Activated CD8-positive, alpha-beta memory T cell treated with anti-CD3 and anti-CD28 coated beads, Interleukin-2, amount 50 U/mL, for 4 hours (primary cell): ENCODE measurements around the gene C1QTNF5.

Source experiments
- DNase-seq: peaks from one replicate; pipeline ENCODE4 v3.0.0-alpha.2; 2020

Gene C1QTNF5

DNA sequence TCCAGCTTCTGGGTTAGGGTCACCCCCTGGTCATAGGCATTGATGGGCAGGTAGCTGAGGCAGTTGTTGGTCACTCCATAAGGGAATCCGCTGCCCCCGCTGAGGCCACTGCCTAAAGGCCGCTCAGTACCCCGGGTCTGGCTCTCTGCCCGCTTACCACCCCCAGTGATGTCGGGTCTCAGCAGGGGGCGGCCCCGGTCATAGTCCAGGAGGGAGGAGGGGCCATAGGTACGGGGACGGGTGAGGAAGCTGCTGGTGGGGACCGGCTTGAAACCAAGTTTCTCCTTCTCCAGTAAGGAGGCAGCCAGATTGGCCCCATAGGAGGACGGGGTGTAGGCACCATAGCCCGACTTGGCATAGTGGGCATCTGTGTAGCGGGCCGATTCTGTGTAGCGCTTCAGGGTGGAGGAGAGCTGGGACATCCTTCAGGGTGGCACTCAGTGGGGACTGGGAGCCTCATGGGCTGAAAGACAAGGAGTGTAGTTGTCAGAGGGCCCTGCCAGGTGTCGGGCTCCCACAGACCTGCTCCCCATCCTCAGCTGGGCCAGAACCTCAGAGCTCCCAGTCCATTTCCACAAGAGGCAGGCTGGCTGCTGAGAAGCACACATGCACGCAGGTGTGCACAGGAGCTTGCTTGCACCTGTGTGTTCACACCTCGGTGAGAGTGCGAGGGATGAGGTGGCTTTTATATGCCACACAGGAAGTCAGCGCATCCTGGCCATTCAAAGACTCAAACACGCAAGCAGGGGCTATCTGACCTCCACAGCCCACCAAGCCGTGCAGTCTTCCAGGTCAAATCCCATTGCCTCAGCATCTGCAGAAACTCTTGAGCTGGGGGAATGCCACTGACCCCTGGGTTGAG, 32.6 kb upstream of the C1QTNF5 start:
- no peak for DNase-seq

DNA sequence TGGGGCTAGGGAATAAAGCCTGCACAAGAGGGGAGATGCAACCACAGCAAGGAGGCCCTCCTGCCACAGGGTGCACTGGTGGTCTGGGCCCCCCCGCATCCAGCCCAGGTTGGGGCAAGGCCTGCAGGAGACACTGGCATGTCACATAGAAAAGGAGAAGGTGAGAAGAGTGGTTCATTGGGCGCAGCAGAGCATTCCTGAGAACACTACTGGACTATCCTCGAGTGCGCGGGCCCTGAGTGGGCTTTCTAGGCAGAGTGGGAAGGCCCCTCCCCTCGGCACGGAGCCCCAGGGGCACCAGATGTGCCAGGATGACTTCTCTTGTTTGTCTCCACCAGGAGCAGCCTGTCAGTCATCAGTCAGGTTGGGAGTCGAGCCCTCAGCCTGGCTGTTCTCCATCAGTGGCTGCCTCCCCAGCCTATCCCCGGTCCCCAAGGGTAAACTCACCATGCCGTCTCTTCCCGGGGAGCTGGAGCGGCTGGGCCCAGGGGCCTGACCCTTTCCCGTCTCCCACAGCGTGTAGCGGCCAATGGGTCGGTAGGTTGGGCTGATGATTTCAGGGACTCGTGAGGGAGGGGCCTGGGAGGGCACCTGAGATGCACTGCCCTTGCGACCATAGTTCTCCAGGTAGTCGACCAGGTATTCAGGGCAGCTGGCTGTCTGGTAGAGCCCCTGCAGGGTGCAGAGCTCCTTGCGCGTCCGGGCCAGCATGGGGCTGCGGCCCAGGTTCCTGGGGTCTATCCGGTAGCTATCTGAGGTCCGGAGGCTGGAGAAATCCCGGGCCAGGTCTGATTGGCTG, 31.8 kb upstream of the C1QTNF5 start:
- DNase-seq = no peak

DNA sequence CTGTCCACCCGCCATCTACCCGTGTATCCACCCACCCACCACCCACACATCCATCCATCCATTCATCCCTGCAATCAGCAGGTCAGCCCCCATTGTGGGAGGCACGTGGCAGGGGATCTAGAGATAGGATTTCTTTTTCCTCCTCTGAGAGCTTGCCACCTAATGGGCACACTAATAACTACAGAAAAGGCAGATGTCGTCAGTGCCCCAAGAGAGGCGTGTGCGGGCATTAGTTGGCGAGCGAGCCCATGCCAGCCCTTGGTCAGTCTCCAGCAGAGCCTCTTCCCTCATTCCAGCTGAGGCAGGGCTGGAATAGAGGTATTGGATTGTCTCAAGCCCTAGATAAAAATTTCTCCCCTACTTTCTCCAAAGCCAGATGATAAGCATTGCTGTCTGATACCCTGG, 31.1 kb upstream of the C1QTNF5 start:
- DNase-seq = no peak

DNA sequence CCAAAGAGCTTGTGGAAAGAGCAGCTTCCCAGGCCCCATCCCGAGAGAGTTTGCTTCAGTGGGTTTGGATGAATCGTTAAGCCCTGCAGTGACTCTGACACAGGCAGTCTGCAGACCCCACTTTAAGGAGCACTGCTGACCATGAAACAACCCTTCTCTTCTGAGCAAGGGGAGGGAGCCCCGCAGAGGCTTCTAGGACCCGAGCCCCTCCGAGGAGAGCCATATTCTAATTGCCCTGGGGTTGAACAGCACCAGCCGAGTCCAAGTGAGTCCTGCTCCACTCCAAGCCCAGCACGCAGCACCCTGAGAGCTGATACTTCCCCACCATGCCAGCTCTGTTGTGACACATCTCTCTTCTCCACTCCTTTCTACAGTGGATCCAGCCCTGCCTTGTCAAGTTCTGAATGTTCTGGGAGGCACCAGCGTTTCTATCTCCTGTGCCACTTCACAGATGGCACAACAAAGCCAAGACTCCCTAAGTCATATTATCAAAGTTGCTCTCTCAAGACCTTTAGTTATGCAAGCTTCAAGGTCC, 30.5 kb upstream of the C1QTNF5 start:
- no peak for DNase-seq

DNA sequence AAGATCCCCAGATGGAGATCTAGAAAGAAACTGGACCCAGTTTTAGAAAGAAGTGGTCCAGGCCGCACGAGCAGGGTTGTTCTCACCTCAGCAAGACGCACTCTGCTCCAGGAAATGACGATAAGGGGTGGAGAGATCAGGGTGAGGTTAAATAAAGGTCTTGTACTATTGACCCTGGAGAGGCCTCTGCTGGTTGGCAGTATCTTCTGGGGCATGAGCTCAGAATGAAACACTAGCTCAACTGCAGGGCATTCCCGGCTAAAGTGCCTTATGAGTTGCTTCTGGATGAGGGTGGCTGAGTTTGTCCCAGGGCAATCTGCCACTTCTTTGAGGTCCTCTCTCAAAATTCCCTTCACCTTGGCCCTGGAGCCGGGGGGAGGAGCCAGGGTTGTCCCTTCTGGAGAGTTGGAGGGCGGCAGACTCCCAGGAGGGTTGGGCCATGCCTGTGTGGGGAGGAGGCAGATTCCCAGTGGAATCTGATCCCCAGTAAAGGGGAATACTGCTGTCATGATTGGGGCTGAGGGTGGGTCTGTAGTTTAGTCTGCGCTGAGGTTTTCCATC, 29.9 kb upstream of the C1QTNF5 start:
- DNase-seq = no peak

DNA sequence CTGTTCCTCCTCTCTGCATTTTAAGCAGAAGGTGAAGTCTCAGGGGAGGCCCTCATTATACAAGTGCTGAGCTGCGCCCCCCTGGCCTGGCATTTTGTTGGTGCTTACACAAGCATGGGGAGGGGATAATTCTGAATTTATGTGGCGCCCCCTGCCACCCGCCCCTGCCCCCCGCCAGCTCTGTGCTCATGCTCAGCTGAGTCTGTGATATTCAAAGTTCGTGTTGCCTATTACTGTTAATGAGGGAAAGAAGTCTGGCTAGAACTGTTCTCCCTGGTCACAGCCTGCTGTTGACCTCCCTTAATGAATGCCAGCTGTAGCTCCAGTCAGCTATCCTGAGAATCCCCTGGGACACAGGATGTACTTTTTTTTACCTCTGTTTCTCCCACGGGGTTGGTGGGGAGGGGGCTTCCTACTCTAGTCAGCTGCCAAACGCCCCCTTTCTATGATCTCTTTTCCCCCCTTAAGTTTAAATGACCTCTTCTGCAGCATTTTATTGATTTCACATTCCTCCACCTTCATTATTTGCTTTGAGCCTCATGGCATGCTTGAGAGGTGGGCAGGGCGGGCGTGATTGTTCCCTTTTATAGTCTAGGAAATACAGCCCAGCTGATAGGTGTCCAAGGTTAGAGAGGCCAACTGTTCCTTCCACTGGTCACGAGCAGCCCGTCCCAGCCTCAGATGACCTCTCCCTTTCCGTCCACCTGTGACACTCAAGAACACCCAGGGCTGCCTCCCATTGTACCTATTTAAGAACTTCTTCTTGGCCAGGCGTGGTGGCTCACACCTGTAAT, 28.6 kb upstream of the C1QTNF5 start:
- no peak for DNase-seq

DNA sequence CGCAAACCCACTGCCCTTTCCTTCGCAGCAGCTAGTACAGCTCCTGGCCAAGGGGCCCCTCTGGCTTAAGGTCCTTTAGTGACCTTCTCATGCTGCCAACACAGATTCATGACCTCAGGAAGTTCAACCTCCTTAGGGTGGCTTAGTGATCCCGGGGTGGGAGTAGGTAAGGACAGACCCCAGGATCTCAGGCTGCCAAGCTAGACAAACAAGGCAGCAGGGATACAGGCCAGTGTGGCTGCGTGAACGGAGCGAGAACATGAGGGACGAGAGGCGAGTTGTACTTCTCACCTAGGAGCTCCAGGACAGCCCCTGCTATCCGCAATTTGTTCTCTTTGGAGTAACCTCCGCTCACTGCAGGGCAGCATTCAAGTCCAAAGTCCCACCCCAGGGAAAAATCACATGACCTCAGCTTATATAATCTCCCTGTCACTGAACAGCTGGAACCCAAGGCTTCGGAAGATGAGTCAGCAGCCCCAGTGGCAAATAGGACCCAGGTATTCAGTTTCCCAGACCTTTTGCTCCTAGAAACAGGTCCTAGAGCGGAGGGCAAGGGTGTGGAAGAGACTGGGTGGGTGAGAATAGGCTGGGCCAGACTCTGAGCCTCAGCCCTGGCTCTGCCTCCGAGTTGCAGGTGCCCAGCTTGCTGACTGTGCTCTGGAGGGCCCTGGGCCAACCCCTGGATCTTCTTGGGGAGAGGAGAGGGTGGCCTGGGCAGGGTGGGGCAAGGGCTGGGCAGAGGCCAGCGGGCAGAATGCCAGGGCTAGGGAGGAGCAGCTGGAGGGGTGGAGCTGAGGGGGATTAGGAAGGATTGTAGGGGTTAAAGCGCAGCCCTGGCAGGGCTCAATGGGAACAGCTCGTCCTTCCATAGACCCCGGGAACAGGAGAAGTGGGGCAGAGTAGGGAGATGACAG, 27.7 kb upstream of the C1QTNF5 start:
- no peak for DNase-seq

DNA sequence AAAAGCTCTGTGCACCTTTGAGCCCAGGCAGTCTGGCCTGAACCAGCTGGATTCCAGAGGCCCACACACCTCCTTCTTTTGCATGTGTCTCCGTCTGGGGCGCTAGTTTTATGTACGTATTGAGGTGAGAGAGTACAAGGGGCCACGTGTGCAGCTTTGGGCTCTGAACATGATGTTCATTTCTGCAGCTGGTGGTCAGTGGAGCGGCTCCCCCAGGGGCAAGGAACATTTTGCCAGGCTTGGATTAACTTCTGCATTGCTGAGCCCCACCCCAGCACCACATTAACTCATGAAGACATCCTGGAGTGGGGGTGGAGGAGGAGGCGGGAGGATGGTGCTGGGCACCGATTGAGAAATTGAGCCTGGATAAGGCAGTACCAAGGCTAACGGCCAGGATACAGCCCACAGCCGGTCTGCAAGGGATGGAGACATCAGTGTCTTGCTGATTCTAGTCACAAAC, 27.0 kb upstream of the C1QTNF5 start:
- no peak for DNase-seq

DNA sequence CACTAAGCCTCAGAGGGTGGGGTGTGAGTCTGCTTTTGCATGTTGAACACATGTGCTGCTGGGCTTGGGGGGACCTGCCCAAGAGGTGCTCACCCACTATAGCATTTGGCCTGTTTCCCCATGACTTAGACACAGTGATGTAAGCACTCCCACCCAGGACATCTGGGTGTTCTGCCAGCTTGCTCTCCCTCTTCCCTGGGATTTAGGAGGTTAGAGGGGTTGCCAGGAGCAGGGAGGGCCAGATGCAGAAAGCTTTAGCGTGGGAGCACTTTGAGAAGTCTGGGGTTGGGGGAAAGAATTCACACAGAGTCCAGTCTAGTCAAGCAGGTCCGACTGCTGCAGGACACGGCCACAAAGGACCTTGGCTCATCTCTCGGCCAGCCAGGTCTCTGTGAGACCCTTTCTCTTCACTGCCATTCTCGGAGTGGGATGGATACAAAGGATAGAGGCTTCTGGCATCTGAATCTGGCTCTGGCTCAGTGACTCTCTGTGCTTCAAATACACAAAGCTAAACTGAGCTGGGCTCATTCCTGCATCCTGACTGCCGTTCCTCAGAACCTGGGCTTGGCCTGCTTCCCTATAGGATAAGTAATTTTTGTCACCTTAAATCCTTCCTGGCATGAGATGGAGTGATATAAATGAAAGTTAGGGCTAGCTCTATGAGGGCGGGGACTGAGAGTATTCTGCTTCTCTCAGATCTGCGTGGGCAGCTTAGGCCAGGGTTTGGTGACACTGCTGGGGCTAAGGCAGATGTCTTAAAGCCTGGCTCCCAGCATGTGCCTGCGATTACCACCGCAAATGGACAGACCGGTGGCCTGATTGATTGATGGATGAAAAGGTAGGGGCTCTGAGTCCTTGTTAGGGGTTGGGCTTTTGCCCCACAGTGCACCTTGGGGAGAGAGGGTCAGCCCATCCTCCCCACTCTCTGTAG, 26.3 kb upstream of the C1QTNF5 start:
- DNase-seq = no peak

DNA sequence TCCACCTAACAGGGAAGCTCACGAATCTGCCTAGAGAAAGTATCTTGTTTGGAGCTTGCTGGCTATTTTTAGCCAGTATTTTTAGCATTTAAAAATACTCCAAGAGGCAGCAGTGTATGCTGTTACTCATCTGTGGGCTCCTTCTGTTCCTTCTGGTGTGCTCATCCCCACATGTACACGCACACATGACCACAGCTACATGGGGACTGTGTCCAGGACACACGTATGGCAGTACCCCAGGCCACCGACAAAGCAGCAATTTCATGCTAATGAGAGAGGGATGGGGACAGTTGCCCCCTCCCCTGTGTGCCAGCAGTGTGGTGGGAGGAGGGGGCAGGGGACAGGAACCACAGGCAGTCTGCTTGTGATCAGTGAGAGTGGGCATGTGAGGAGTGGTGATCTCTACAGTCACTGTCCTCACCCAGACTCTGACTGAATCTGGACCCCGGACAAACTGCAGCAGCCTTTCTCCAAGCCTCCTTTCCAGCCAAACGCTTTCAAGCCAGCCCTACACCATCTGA, 24.4 kb upstream of the C1QTNF5 start:
- no peak for DNase-seq

DNA sequence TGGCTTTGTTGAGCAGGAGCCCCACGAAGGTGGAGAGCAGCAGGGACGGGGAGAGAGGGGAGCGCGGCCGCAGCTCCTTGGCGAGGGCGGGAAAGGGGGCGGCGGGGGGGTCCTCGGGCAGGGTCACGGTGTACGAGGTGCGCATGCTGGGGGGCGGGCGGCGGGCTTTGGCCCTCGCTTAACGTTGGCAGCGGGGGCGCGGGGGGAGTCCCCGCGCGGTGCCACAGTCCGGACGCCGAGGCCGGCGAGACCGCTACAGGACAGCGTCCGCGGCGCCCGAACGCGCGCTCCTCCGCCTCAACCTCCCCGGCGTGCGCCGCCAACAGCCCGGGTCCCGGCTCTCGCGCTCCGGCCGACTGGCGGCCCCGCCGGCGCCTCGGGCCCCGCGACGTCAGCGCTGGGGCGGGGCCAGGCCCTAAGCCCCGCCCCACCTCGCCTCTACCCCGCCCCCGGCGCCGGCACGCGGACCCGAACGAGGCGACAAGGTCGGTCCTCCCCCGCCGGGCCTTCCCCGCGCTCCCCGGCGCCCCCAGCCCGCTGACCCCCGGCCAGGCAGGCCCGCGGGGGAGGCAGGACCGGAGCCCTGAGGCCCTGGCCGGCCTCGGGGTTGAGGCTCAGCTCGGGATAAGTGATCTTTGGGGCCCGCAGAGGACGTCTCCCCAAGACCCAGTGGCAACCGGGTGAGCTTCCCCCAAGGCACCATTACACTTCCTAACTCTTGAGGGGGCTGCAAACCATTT, 23.3 kb upstream of the C1QTNF5 start:
- DNase-seq = peak; percentile 65

DNA sequence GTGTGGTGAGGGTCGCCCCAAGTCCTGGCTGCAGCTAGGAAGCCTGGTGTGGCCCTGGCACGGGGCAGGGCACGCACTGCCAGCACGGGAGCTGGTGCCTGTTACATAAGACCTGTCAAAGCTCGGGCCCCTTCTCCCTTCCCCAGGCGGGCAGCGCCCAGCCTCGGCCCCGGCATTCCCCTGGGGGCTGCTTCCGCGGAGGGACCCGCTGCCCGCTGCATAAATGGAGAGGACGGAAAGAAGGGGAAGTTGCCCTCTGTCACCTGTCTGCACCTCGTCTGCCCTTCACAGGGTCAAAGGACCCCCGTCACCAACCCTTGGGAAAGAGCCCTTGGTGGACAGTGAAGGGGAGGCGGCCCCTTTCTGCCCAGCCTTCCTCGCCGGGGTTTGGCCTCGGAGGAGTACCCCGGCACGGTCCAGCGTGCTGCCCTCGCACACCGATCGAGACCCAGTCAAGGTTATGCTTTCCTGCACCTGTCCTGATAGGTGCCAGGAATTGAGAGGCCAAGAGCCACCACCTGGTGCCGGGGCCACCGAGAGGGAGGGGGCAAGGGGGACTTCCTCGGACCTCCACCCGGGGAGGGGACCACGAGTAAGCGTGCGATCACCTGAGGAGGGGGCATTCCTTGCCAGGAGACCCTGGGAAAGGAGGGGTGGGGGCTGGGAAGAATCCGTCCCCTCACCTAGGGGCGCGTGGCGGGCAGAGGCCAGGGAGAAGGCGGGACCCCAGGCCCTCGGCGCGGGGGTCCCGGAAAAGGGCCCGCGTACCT, 22.6 kb upstream of the C1QTNF5 start:
- no peak for DNase-seq

DNA sequence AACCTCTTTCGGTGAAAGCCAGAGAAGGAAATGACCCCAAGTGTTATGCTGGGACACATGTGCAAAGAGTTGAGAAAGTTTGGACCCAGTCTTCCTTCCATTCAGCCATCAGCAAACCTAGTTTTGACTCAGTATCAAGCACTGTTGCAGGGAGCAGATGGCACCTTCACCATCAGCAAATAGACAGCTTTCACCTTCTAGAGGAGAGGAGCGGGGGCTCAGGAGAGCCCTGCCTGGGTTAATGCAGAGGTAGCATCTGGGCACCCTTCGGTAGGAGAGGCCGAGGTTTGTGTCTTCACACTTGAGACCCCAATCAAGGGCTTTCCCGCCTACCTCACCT, 22.0 kb upstream of the C1QTNF5 start:
- no peak for DNase-seq

DNA sequence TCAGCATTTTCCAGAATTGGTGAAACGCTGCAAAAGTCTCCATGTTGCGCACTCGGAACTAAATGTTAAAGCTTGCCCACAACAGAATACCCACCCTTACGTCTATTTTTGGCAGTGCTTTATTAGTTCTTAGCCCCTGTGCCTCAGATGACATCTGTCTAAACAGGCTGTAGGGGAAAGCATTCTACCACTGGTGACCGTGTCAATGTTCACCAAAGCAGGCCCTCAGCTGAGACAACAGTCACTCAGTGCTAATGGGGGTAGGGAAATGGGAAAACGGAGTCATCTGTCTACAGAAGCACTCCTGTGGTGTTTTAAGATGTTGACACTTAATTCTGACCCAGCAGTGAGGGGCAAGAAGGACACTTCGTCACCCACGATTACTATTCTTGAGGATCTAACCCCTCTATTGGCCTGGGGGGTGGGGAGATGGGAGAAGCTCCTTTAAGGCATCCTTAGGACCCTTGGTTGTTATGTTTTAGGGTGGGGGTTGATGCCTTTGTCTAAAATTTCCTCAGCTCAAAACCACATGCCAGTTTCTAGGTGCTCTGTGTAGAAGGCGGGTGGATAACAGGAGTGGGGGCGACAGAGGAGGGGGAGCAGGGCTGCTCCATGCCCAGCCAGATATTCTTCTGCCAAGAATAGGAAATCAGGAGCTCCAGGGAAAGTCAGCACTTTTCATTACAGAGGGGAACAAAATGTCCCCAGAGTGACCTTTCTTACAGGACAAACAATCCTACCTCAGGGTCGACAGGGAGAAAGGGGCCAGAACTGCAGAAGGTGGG, 21.4 kb upstream of the C1QTNF5 start:
- DNase-seq = no peak

DNA sequence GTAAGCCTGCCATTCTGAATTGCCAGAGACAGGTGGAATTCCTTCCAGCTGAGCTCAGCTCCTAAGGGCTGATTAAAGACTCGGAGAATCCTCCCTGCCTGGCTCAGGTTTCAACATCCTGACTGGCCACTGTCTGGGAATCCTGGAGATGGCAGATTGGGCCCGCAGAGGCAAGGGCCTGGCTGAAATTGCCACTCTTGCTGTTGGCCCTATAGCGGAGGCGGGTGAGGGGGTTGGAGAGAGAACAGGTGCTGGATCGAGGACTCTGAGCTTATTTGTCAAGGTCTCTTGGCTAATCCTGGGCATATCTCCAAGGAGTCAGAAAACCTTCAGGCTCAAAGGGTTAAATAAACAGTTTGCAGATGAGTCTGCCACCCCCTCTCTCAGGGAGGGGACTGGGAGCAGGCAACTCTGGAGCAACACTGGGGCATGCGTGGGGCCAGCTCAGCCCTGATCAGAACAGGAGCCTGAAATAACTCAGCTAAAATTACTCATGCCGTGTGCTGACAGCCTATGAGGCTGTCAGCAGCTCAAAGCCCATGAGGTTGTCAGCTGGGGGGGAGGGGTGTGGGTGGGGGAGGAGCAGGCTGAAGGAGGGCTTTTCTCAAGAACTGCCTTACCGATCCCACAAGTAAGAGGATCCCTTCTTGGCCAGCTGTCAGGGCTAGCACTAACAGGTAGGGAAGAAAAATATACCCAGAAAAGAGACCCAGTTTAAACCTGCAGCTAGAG, 20.5 kb upstream of the C1QTNF5 start:
- DNase-seq = no peak

DNA sequence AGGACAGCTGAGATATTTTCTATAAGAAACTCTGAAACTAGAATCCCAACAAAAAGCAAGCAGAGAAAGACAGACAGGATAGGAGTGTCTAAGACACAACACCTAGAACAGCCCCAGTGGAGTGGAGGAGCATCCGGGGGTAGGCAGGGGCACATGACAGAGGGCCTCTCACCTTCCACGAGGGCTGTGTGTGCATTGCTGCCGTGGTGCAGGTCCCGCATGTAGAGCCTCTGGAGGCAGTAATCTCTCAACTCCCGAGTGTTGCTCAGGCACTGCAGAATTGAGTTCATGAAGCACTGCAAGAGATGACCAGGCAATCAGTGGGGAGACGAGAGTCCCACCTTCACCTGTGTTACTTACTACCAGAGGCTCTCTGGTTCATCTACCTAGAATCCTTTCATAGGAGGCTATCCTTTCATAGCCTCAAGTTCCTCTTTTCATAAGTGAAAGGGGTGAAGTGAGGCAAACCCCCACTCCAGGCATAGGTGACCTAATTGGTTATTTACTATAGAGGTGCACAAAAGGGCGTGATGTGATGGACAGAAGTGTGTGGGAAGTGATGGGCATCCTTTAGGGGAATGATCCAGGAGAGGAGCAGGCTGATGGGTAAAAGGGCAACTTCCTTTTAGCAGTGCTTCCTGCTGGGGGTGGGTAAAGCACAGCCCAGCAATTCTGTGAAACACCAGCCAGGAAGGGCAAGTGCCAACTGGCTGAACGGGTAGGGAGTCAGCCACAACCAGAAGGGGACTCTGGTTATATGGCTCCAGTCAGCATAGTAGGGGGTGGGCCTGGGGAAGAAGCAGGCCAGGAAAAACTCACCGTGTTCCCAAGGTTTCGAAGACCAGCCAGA, 18.9 kb upstream of the C1QTNF5 start:
- DNase-seq = no peak
